Stimulated activated CD8-positive, alpha-beta memory T cell treated with anti-CD3 and anti-CD28 coated beads, Interleukin-4, amount 100 ng/mL, for 1 hour (primary cell): ENCODE measurements around the gene TRAPPC12.

Experiments
- DNase-seq, 2 donors: peaks; one replicate each; pipeline ENCODE4 v3.0.0-alpha.2; 2020; ENCODE audit warnings: low read depth in 2 of 2, low spot score in 1 of 2

The TRAPPC12 gene

GRCh38 chr2:3405876-3406275, 26.4 kb downstream of the TRAPPC12 start:
- no peak for DNase-seq

GRCh38 chr2:3406501-3406900, 27.0 kb downstream of the TRAPPC12 start:
- no peak for DNase-seq

- no peak for DNase-seq
These were observed 29.3 kb downstream of the TRAPPC12 start for GRCh38 chr2:3408781-3409180.

GRCh38 chr2:3409627-3410170, 30.2 kb downstream of the TRAPPC12 start:
- DNase-seq, result no peak

GRCh38 chr2:3411103-3411502, 31.6 kb downstream of the TRAPPC12 start:
- DNase-seq, result no peak

GRCh38 chr2:3413697-3414096, 34.2 kb downstream of the TRAPPC12 start:
- DNase-seq, result no peak

- no peak for DNase-seq
These were observed 34.8 kb downstream of the TRAPPC12 start for GRCh38 chr2:3414133-3414860.

GRCh38 chr2:3418766-3419404, 39.4 kb downstream of the TRAPPC12 start:
- no peak for DNase-seq

- DNase-seq, result no peak
These were observed 40.7 kb downstream of the TRAPPC12 start for GRCh38 chr2:3420076-3420768.

- no peak for DNase-seq
These were observed 41.4 kb downstream of the TRAPPC12 start for GRCh38 chr2:3420769-3421397.

GRCh38 chr2:3421580-3421979, 42.1 kb downstream of the TRAPPC12 start:
- no peak for DNase-seq

GRCh38 chr2:3422161-3422779, 42.8 kb downstream of the TRAPPC12 start:
- no peak for DNase-seq

- peak; percentile 51 to 62 for DNase-seq
These were observed 44.1 kb downstream of the TRAPPC12 start for GRCh38 chr2:3423492-3424170.

- no peak for DNase-seq
These were observed 44.8 kb downstream of the TRAPPC12 start for GRCh38 chr2:3424171-3424795.

- DNase-seq, result no peak
These were observed 47.1 kb downstream of the TRAPPC12 start for GRCh38 chr2:3426615-3427014.

GRCh38 chr2:3427272-3427671, 47.8 kb downstream of the TRAPPC12 start:
- DNase-seq, result no peak

- no peak for DNase-seq
These were observed 49.1 kb downstream of the TRAPPC12 start for GRCh38 chr2:3428577-3428976.

- no peak for DNase-seq
These were observed 49.6 kb downstream of the TRAPPC12 start for GRCh38 chr2:3429066-3429610.

- no peak for DNase-seq
These were observed 50.7 kb downstream of the TRAPPC12 start for GRCh38 chr2:3430172-3430571.
